Activated T-helper 1 cell treated with anti-CD3 and anti-CD28 coated beads, Interleukin-12 subunit alpha, Interleukin-12 subunit beta, Interleukin-2, Interleukin-4 antibody, amounts not matched to agents 30 ng/mL and 10 ng/mL and 1 ng/mL, durations not matched to agents 14 hours and 24 hours and 36 hours (primary cell): ENCODE results near the gene NIPAL3. TPM values are rescaled to one million over a fixed set of nuclear protein-coding genes. Genes with fewer than 3 reads are reported as not detected.
"Not testable (repeated sequence)": the region's sequence is repeated elsewhere in the genome, so short reads cannot be mapped to it uniquely, and the experiment has no call there.

Experiments
- DNase-seq: peaks from one replicate; pipeline ENCODE4 v3.0.0; 2021; ENCODE audit warnings: low spot score
- H3K27ac Mint-ChIP-seq: one replicate; pipeline ENCODE4 v1.8.0; 2021; ENCODE audit warnings: mild to moderate bottlenecking, mixed read lengths
- H3K27me3 Mint-ChIP-seq: one replicate; pipeline ENCODE4 v1.8.0; 2022; ENCODE audit warnings: mild to moderate bottlenecking, moderate library complexity, mixed read lengths; ENCODE audit not compliant: insufficient read depth
- H3K36me3 Mint-ChIP-seq: one replicate; pipeline ENCODE4 v1.8.0; 2021; ENCODE audit warnings: low read depth, mixed read lengths
- H3K4me1 Mint-ChIP-seq: one replicate; pipeline ENCODE4 v1.8.0; 2021; ENCODE audit warnings: low read depth, mixed read lengths
- H3K4me3 Mint-ChIP-seq: one replicate; pipeline ENCODE4 v1.8.0; 2021; ENCODE audit warnings: mild to moderate bottlenecking, moderate library complexity, mixed read lengths
- H3K9me3 Mint-ChIP-seq: one replicate; pipeline ENCODE4 v1.8.0; 2021; ENCODE audit warnings: mixed read lengths
- intact Hi-C: fragments of 100-400 bp; cut with micrococcal nuclease; formaldehyde crosslinking; loops from one replicate; pipeline ENCODE4 v1.15.1; 2024
- total RNA-seq: library from RNA; stranded (reverse); gene quantifications from 2 replicates; pipeline ENCODE4 v1.2.3, GENCODE V29; 2022

Gene NIPAL3
- total RNA-seq, 1 donor from 2014 or later: 23.5 TPM

DNA sequence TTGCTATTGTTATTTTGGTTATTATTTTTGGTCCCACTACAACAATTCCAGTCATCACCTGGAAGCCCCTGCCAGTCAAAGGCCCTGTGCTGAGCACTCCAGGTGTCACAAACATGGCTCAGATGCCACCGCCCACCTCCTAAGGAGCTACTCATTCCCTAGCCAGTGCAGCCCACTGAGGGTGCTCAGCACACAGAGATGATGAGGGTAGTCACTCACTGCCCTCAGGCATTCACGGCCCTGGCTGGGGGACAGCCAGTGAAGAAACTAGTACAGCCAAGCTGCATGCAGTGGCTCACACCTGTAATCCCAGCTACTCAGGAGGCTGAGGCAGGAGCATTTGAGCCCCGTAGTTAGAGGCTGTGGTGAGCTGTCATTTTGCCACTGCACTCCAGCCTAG is 42.3 kb downstream of the NIPAL3 start:
- no peaks in the 10 kb centered on the region for H3K27me3 Mint-ChIP-seq
- no peak for DNase-seq
- H3K9me3 Mint-ChIP-seq: peaks cover 21% of the 10 kb centered on the region
- intact Hi-C loops: no loop called here
- no peak overlapping the region for H3K4me3 Mint-ChIP-seq
- H3K4me1 Mint-ChIP-seq: no peaks in the 10 kb centered on the region
- no peak overlapping the region for H3K27ac Mint-ChIP-seq
- H3K36me3 Mint-ChIP-seq: peaks cover 58% of the 10 kb centered on the region

DNA sequence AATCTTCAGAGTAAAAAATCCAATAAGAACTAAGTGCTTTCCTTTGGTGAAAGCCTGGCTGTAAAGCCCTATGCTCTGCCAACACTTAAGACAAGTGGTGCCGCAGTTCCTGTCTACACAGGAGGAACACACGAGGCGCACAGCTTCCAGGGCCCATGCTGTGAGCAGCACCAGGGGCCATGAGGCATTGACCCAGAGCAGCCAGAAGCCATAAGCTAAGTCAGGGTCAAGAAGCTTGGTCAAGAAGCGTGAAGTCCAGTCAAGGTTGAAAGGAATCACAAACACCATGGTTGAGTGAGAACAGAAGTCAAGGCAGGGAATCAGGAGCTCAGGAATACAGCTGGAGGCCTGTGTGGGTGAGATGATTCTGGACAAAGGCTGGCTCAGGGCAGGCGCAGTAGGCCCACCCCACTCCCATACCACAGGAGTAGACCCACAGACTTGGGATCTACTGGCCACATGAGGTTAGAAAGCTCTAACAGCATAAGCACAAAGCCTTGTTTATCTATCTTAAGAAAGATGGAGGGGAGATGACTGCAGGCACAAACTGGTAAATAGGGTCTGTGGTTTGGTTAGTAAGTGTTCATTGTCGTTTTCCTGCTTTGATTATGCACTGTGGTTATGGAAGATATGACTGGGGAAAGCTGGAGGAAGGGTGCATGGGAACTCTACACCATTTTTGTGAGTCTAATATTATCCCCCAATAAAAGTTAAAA is 44.1 kb downstream of the NIPAL3 start:
- peaks cover 8% of the 10 kb centered on the region for H3K4me1 Mint-ChIP-seq
- no peaks in the 10 kb centered on the region for H3K27me3 Mint-ChIP-seq
- H3K9me3 Mint-ChIP-seq: peaks cover 21% of the 10 kb centered on the region
- no peak overlapping the region for H3K4me3 Mint-ChIP-seq
- DNase-seq: no peak
- intact Hi-C loops: no loop called here
- H3K36me3 Mint-ChIP-seq: peaks cover 54% of the 10 kb centered on the region
- no peak overlapping the region for H3K27ac Mint-ChIP-seq

DNA sequence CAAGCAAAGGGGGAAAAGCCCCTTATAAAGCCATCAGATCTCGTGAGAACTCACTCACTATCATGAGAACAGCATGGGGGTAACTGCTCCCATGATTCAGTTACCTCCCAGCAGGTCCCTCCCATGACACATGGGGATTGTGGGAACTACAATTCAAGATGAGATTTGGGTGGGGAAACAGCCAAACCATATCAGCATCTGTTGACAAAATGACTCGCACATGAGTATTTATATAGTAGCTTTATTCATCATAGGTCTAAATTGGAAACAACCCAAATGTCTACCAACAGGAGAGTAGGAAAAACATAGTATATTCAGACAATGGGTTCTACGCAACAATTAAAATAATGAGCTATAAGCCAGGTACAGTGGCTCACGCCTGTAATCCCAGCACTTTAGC is 46.5 kb downstream of the NIPAL3 start:
- Mint-ChIP-seq H3K36me3 (peaks cover 54% of the 10 kb centered on the region), H3K9me3 (peaks cover 21% of the 10 kb centered on the region), H3K4me1 (peaks cover 13% of the 10 kb centered on the region)
- H3K27ac Mint-ChIP-seq, intact Hi-C loops, H3K4me3 Mint-ChIP-seq, H3K27me3 Mint-ChIP-seq, DNase-seq: not testable (repeated sequence)

GRCh38 chr1:24463776-24464735 is 48.5 kb downstream of the NIPAL3 start:
- peak overlapping the region; percentile 45 for H3K27ac Mint-ChIP-seq
- peaks cover 21% of the 10 kb centered on the region for H3K9me3 Mint-ChIP-seq
- intact Hi-C loops: no loop called here
- peaks cover 49% of the 10 kb centered on the region for H3K36me3 Mint-ChIP-seq
- H3K4me3 Mint-ChIP-seq: no peak overlapping the region
- DNase-seq: no peak
- H3K4me1 Mint-ChIP-seq: peaks cover 13% of the 10 kb centered on the region
- H3K27me3 Mint-ChIP-seq: no peaks in the 10 kb centered on the region

- no peak overlapping the region for H3K4me3 Mint-ChIP-seq
- peaks cover 46% of the 10 kb centered on the region for H3K36me3 Mint-ChIP-seq
- peak overlapping the region; percentile 18 for H3K27ac Mint-ChIP-seq
- H3K4me1 Mint-ChIP-seq: peaks cover 13% of the 10 kb centered on the region
- intact Hi-C loops: no loop called here
- peaks cover 18% of the 10 kb centered on the region for H3K9me3 Mint-ChIP-seq
- H3K27me3 Mint-ChIP-seq: no peaks in the 10 kb centered on the region
- DNase-seq: no peak
These were observed 49.5 kb downstream of the NIPAL3 start for GRCh38 chr1:24465099-24465498.

- peaks cover 13% of the 10 kb centered on the region for H3K9me3 Mint-ChIP-seq
- H3K36me3 Mint-ChIP-seq: peaks cover 42% of the 10 kb centered on the region
- intact Hi-C loops: no loop called here
- no peak overlapping the region for H3K27ac Mint-ChIP-seq
- no peaks in the 10 kb centered on the region for H3K27me3 Mint-ChIP-seq
- no peak overlapping the region for H3K4me3 Mint-ChIP-seq
- DNase-seq: no peak
- peaks cover 13% of the 10 kb centered on the region for H3K4me1 Mint-ChIP-seq
These were observed 50.0 kb downstream of the NIPAL3 start for GRCh38 chr1:24465638-24466037.

DNA sequence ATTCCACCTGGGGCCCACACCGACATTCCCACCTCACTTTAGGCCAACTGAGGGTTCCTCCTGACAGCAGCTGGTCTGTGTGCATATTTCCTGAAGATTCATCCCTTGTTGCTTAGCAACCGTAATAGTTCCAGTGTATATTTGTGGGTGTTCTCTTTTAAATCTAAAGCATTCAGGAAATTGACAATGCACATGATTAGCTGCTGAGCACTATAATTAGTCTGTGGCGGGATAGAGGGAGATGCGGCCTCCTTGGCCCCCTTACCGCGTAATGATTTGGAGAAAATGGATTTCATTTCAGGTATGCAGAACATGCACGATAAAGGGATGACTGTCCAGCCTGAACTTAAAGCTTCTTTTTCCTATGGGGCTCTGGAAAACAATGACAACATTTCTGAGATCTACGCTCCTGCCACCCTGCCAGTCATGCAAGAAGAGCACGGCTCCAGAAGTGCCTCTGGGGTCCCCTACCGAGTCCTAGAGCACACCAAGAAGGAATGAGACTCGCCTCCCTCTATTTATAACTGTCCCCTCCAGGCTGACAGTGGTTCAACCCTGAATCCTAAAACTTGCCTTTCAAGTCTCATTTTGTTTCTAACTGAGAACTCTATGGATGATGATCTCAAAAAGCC is 53.2 kb downstream of the NIPAL3 start:
- Mint-ChIP-seq H3K9me3 (no peaks in the 10 kb centered on the region), H3K27ac (no peak overlapping the region), H3K36me3 (peaks cover 26% of the 10 kb centered on the region), H3K4me1 (peaks cover 11% of the 10 kb centered on the region), H3K4me3 (no peak overlapping the region), H3K27me3 (no peaks in the 10 kb centered on the region)
- intact Hi-C loops: no loop called here
- DNase-seq: no peak

DNA sequence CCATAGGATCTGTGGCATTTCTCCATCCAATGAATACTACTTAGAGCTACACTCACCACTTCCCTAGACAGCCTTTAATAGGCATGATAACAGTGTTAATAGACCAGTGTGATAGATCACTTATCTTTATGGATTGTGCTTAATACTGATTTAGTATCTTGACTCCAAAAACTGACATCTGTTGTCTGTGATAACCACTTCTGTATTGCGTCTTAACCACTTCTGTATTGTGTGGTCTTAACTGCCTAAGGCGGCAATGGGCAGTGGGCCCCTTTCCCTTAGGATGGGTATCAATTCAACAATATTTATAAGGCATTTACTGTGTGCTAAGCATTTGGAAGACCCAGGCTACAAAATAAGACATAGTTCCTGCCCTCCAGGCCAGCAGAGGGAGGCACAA is 55.0 kb downstream of the NIPAL3 start:
- Mint-ChIP-seq H3K4me3 (no peak overlapping the region), H3K27me3 (no peaks in the 10 kb centered on the region), H3K9me3 (no peaks in the 10 kb centered on the region), H3K27ac (no peak overlapping the region), H3K36me3 (peaks cover 18% of the 10 kb centered on the region), H3K4me1 (peaks cover 5% of the 10 kb centered on the region)
- no peak for DNase-seq
- intact Hi-C loops: no loop called here

DNA sequence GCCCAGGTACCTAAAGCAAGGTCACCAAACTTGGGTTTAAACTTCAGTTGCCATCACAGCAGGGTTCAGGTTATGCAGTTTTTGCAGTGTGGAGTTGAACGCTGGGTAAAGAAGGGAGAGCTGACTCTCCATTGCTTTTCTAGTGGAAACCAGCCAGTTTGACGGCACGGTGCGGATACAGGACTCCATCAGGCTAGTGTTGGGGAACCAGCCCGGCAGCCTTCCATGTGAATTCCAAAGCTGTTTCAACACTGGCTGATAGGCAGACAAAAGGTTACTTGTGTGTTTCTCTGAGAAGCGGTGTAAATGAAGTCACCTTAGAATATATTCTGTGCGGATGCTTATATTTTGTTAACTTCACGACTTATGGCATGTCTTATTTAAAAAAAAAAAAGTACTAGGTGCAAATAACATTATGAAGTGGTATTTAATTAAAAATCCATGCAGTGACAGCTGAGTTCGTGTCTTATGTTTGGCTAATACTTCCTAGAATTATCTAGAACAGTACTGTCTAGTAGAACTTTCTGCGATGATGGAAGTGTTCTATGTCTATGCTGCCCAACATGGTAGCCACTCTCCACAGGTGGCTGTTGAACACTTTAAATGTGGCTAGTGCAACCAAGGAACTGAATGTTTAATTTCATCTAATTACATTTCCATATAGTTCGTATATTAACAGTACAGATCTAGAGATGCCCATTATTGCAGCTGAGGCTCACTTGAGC is 57.1 kb downstream of the NIPAL3 start:
- intact Hi-C loops: no loop called here
- no peaks in the 10 kb centered on the region for H3K9me3 Mint-ChIP-seq

GRCh38 chr1:24474193-24474592 is 58.6 kb downstream of the NIPAL3 start:
- peaks cover 8% of the 10 kb centered on the region for H3K36me3 Mint-ChIP-seq

More for the DNA sequence above, 57.1 kb downstream of the NIPAL3 start:
- no peaks in the 10 kb centered on the region for H3K4me1 Mint-ChIP-seq
- H3K27ac Mint-ChIP-seq: no peak overlapping the region
- no peak for DNase-seq
- H3K36me3 Mint-ChIP-seq: peaks cover 8% of the 10 kb centered on the region
- H3K4me3 Mint-ChIP-seq: no peak overlapping the region
- no peaks in the 10 kb centered on the region for H3K27me3 Mint-ChIP-seq

GRCh38 chr1:24475700-24476099 is 60.1 kb downstream of the NIPAL3 start:
- no peak overlapping the region for H3K27ac Mint-ChIP-seq
- intact Hi-C loops: no loop called here
- no peak for DNase-seq

More at GRCh38 chr1:24474193-24474592, 58.6 kb downstream of the NIPAL3 start:
- H3K4me1 Mint-ChIP-seq: no peaks in the 10 kb centered on the region
- H3K9me3 Mint-ChIP-seq: no peaks in the 10 kb centered on the region
- DNase-seq: no peak
- H3K27me3 Mint-ChIP-seq: no peaks in the 10 kb centered on the region
- H3K27ac Mint-ChIP-seq: no peak overlapping the region
- intact Hi-C loops: no loop called here
- no peak overlapping the region for H3K4me3 Mint-ChIP-seq

DNA sequence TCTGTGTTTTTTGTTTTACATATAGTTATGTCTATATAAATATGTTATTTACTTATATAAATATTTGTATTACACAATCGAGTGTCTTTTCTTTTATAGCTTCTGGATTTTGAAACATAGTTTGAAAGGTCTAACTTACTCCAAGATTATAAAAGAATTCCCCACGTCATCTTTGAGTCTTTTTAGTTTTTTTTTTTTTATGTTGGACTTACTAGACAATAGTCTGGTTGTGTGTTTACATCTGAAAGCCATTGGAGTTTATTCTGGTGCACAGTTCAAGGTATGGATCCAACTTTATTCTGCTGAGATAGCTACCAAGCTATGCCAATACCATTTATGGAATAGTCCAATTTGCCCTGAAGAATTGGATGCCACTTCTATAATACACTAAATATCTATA is 61.0 kb downstream of the NIPAL3 start:
- H3K4me1 Mint-ChIP-seq: peaks cover 9% of the 10 kb centered on the region
- H3K36me3 Mint-ChIP-seq: no peaks in the 10 kb centered on the region
- no peak for DNase-seq
- H3K27me3 Mint-ChIP-seq: no peaks in the 10 kb centered on the region
- H3K27ac Mint-ChIP-seq: no peak overlapping the region
- intact Hi-C loops: no loop called here
- H3K4me3 Mint-ChIP-seq: no peak overlapping the region
- no peaks in the 10 kb centered on the region for H3K9me3 Mint-ChIP-seq

More at GRCh38 chr1:24475700-24476099, 60.1 kb downstream of the NIPAL3 start:
- H3K4me1 Mint-ChIP-seq: no peaks in the 10 kb centered on the region
- H3K27me3 Mint-ChIP-seq: no peaks in the 10 kb centered on the region
- no peaks in the 10 kb centered on the region for H3K9me3 Mint-ChIP-seq
- no peaks in the 10 kb centered on the region for H3K36me3 Mint-ChIP-seq
- no peak overlapping the region for H3K4me3 Mint-ChIP-seq
